Stimulated activated CD8-positive, alpha-beta memory T cell treated with anti-CD3 and anti-CD28 coated beads, Interleukin-15, amount 100 ng/mL, for 4 hours (primary cell): ENCODE measurements around the gene NXPH3.
"Not testable (repeated sequence)": the region's sequence is repeated elsewhere in the genome, so short reads cannot be mapped to it uniquely, and the experiment has no call there.

Experiments used
- DNase-seq, 2 donors: peaks; one replicate each; pipeline ENCODE4 v3.0.0-alpha.2; 2020; ENCODE audit warnings: low read depth in 2 of 2

Gene NXPH3

GRCh38 chr17:49575679-49576087 lies at the start of gene NXPH3:
TSS of gene NXPH3 (plus strand) at chr17:49575871. CDS start at chr17:49576220, 349 bp downstream.
- no peak for DNase-seq

GRCh38 chr17:49527927-49528651 lies 47.6 kb upstream of the NXPH3 start:
- DNase-seq = no peak

DNA sequence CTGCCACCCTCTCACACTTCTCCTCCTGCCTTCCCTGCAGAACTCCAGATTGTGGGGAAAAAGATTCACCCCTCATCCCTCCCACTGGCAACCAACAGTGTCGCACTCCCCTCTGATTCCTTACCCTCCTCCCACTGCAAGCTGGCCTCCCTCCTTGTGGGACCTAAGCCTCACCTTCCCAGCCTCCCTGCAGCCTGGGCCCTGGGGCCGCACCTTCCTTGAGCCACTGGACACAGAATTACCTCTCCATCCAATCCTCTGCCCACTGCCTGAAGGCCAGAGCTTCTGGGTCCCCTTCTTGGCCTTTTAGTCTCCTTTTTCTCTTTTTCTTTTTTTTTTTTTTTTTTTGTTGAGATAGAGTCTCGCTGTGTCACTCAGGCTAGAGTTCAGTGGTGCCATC lies 46.7 kb upstream of the NXPH3 start:
- DNase-seq = no peak

DNA sequence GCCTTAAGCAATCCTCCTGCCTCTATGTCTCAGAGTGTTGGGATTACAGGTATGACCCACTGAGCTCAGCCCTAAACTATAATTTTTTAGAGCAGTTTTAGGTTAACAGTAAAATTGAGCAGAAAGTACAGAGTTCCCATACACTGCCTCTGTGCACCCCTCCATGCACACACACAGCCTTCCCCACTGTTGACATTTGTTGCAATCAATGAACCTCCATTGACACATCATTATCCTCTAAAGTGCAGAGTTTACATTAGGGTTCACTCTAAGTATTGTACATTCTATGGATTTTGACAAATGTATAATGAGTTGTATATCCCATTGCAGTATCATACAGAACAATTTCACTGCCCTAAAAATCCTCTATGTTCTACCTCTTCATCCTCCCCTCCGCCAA lies 45.6 kb upstream of the NXPH3 start:
- DNase-seq = no peak

DNA sequence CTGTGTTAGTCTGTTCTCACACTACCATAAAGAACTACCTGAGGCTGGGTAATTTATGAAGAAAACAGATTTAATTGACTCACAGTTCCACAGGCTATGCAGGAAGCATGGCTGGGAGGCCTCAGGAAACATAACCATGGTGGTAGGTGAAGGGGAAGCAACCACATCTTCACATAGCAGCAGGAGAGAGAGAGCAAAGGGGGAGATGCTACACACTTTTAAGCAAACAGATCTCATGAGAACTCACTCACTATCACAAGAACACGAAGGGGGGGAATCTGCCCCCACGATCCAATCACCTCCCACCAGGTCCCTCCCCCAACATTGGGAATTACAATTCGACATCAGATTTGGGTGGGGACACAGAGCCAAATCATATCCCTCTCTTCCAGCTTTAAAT lies 31.8 kb upstream of the NXPH3 start:
- no peak for DNase-seq

GRCh38 chr17:49545007-49545660 lies 30.5 kb upstream of the NXPH3 start:
- DNase-seq = no peak

- DNase-seq = no peak
These were observed 29.7 kb upstream of the NXPH3 start for GRCh38 chr17:49545806-49546545.

DNA sequence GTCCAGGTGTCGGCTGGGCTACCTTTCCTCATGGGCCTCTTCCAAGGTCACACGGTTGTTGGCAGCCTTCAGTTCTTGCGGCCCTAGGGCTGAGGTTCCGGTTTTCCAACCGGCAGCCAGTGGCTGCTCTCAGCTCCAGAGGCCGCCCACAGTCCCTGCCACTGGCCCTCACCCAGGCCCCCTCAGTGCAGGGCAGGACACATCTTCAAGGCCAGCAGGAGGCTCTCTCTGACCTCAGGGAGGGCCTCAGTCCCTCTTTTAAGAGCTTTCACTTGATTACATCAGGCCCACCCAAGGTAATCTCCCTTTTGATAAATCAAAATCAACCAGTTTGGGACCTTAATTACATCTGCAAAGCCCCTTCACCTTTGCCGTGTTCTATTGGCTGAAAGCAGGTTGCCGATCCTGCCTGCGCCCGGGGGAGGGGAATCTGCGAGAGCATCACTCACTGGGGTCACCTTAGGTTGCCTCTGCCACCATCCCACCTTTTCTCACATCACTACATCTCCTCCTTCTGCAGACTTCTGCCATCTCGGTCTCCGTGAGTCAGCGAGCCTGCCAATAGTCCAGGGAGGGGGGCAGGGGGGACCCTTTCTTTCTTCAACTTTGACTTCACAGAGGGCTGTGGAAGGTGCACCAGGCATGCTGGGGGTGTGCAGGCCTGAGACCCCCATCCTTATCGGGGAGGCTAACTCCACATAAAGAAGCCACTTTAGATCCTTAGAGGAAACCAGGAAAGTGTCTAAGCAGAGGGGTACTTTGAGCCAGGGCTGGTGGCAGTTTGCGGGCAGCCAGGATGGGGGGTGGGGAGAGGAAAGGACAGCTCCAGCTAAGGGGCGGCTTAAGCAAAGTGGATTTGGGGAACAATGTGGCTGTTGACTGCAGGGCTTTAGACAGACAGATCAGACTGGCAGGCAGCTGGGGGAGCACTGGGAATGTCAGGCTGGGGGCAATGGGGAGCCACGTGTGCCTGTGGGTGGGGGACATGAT lies 28.8 kb upstream of the NXPH3 start:
- no peak for DNase-seq

GRCh38 chr17:49547566-49547965 lies 28.1 kb upstream of the NXPH3 start:
- no peak for DNase-seq

DNA sequence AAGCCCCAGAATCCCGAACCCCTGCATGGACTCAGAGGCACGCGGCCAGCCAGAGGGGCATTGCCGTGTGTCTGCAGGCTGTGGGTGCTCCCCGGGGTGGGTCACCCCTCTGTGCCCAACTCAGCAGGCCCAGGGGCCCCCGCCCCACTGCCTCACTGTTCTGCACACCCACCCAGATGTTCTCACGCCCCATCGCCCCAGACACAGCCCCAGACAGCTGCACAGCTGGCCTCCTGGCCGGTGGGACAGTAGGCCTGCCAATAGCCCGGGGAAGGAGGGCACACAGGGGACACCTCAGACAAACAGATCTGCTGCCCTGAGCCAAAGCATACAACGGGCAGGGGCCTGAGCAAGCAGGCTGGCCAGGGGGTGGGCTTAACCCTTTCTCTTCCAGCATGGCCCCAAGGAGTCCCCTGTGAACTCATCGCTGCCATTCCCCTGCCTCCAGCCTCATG lies 27.6 kb upstream of the NXPH3 start:
- DNase-seq = no peak

GRCh38 chr17:49548506-49549310 lies 27.0 kb upstream of the NXPH3 start:
- DNase-seq = no peak

GRCh38 chr17:49549311-49549605 lies 26.4 kb upstream of the NXPH3 start:
- no peak for DNase-seq

DNA sequence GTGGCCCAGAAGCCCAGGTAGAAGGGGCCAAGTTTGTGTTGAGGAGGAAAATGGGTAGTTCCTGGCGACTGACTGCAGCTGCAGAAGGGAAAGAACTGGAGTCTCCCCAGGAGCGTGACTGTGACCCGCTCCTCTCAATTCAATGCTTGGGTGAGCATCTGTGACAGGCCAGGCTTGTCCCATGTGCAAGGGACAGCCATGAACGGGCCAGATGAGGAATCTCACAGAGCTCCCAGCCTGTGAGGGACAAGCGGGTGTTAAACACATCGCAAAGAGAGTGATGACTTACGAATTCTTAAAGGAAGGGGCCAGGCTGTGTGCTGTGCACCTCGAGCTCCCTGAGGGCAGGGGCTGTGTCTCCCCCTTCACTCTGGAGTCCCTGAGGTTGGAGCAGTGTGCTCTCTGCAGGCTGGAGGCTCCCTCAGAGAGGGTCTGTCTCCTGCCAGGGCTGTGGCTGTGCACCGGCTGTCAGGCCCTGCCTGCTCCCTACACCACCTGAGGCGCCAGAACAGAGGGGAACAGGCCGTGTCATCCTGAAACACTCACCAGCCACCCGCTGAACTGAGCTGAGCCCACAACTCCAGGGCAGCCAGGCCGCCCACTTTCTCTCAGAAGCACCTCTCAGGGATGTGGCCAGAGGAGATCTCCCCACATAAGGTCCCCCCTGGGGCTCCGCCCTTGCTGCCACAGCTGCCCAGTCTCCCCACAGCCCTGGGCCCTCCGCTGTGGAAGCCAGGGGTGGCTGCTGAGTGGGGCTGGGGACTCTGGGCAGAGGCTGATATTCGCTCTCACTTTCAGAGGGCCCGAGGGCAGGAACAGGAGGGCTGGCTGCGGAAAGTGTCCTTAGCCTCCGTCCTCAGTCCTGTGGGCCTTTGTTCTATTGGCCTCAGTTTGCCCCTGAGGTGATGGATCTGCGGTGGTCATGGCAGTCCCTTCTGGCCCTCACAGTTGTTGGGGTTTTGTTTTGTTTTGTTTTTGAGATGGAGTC lies 25.7 kb upstream of the NXPH3 start:
- DNase-seq = no peak

DNA sequence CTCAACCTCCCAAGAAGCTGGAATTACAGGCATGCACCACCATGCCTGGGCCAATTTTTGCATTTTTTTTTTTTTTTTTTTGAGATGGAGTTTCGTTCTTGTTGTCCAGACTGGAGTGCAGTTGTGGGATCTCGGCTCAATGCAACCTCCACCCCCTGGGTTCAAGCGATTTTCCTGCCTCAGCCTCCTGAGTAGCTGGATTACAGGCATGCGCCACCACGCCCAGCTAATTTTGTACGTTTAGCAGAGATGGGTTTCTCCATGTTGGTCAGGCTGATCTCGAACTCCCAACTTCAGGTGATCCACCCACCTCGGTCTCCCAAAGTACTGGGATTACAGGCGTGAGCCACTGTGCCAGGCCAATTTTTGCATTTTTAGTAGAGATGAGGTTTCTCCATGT lies 24.9 kb upstream of the NXPH3 start:
- not testable (repeated sequence) for DNase-seq

DNA sequence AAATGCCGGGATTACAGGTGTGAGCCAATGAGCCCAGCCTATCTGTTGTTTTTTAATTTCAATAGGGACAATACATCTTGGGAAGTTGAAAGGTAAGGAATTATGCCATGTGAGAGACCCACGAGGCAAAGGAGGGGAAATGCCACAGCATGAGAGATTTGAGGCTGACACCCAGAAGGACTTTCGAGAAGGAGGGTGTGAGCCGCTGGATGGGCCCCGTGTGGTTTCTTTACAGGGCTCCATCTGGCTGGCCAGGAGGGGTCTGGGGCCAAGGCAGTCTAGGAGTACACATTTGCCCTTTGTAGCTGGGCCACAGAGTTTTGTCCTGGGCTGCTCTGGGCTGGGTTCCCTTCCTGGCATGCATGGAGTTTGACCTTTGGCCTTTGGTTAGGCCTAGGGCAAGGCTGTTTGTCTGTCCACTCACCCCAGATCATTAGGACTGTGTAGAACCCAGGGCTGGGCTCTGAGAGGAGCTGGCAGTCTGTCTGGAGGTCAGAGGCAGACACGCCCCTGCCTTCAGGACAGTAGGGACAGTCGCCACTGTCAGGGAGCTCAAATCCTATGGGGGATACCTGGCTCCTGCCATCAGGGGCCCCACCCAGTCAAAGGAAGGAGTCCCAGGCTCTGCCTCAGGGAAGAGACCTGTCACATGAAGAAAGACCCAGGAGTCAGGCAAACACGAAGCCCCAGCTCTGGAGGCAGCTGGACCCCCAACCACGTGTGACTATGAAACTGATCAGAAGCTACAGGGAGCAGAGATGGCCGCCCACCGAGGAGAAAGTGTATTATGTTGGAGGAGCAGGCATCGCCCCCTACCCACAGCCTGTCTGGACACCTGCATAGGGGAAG lies 24.2 kb upstream of the NXPH3 start:
- DNase-seq = no peak

DNA sequence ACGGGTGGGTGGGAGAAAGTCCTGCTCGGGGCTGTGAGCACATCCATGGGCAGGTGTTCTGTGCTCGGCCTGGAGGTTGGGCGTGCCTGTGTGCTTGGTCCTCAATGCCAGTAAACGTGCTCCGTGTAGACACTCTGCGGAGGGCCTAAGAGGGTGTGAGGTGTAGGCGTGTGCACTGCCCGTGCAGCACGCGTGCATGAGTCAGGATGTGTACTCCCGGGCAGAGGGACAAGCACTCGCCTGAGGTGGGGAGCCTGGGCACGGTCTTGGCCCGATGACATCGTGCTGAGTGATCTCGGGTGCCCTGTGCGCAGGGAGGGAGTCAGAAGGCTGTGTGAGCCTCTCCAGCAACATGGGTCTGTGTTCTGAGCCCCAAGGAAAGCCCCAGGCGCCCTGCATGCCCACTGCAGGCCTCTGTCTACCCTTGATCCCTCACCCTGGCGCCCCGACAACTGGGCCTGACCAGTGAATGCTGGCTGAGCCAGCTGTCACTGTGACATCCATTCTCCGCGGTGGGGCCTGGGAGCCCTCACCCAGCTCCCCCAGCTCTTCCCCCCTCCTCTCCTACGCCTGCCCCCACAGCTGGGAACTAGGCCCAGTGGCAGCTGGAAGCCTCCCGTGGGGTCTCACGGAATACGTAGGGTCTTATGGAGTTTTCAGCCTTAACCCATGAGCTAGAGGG lies 23.5 kb upstream of the NXPH3 start:
- no peak for DNase-seq

DNA sequence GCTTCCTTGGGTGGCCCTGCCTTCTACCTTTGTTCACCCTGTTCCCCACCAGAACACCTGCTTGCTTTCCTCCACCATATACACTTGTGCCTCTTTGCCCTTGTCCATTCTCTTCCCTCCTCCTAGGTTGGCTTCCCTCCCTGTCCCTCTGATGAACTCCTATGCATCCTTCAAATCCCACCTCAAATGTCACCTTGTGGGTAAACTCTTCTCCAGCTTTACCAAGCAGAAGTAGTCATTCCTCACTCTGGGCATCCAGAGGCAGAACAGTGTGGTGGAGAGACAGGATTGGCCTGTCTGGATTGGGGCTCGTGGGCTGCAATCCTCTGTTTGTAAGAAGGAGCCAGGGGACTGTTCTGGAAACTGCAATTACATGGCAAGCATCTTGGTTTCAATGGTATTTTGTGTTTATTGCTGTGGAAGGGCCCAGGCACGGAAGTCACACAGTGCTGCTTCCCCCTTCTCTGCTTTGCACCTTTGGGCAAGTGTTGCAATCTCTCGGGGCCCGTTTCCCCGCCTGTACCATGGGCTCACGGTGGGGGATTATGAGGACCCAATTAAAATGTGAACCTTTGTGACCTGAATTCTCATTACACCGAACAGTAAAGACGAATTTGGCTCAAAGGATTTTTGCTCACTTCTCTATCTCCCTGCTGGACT lies 21.9 kb upstream of the NXPH3 start:
- no peak for DNase-seq
